PC-9 (cell line): Measurements from ENCODE around the gene GDPD3. TPM values are rescaled to one million over a fixed set of nuclear protein-coding genes. Genes with fewer than 3 reads are reported as not detected.

Experiments used
- BruUV-seq: library from RNA; stranded (reverse); fragments of 400-500 nt; replicated peaks from 2 replicates; lab custom pipeline; 2021; lab: Mats Ljungman, UMichigan
- CTCF ChIA-PET: fragments of 300-600 bp; sonication (Branson Sonifier 250); formaldehyde crosslinking; loops from one replicate; lab custom pipeline; 2022; ENCODE audit warnings: antibody characterized with exemption; lab: Charles Lee
- POLR2A ChIA-PET: fragments of 300-600 bp; sonication (Branson Sonifier 250); formaldehyde crosslinking; loops from one replicate; lab custom pipeline; 2022; ENCODE audit warnings: antibody characterized with exemption; ENCODE audit not compliant: unreplicated experiment; lab: Charles Lee
- DNase-seq, 2 experiments: peaks; one replicate each; pipeline versions ENCODE4 v3.0.0 to v3.0.0-alpha.2; 2015 to 2022; ENCODE audit warnings: mixed read lengths in 1 of 2
- H2AFZ ChIP-seq: fragments of 200-600 bp; sonication (generic); 2 replicates; pipeline ENCODE4 v1.8.1; 2017; ENCODE audit warnings: antibody characterized with exemption
- H3F3A ChIP-seq: fragments of 200-600 bp; sonication (generic); 2 replicates; pipeline ENCODE4 v1.8.1; 2017; ENCODE audit warnings: antibody characterized with exemption, mild to moderate bottlenecking, low read depth; ENCODE audit not compliant: insufficient read depth
- H3K27ac ChIP-seq: fragments of 200-600 bp; sonication (generic); 2 replicates; pipeline ENCODE4 v1.6.1; 2016; ENCODE audit warnings: mixed run types
- H3K27me3 ChIP-seq: fragments of 200-600 bp; sonication (generic); 2 replicates; pipeline ENCODE4 v1.6.1; 2016; ENCODE audit warnings: low read depth, mixed run types; ENCODE audit not compliant: insufficient read depth
- H3K36me3 ChIP-seq: fragments of 200-600 bp; sonication (generic); 2 replicates; pipeline ENCODE4 v1.6.1; 2016; ENCODE audit warnings: low read depth, mixed run types
- H3K4me1 ChIP-seq: fragments of 200-600 bp; sonication (generic); replicated peaks from 2 replicates; pipeline ENCODE4 v1.6.1; 2016; ENCODE audit warnings: mixed run types; ENCODE audit not compliant: insufficient read depth
- H3K4me2 ChIP-seq: fragments of 200-600 bp; sonication (generic); 2 replicates; pipeline ENCODE4 v1.6.1; 2017; ENCODE audit warnings: mixed run types
- H3K4me3 ChIP-seq: fragments of 200-600 bp; sonication (generic); 2 replicates; pipeline ENCODE4 v1.6.1; 2016; ENCODE audit warnings: mixed run types
- H3K79me2 ChIP-seq: fragments of 200-600 bp; sonication (generic); 2 replicates; pipeline ENCODE4 v1.6.1; 2017; ENCODE audit warnings: low read depth, mixed run types
- H3K9me2 ChIP-seq: fragments of 200-600 bp; sonication (generic); 2 replicates; pipeline ENCODE4 v1.8.1; 2017; ENCODE audit warnings: mild to moderate bottlenecking; ENCODE audit not compliant: insufficient read depth
- H3K9me3 ChIP-seq: fragments of 200-600 bp; sonication (generic); 2 replicates; pipeline ENCODE4 v1.8.1; 2016; ENCODE audit warnings: low read depth; ENCODE audit not compliant: insufficient read depth
- H4K20me1 ChIP-seq: fragments of 200-600 bp; sonication (generic); 2 replicates; pipeline ENCODE4 v1.8.1; 2017; ENCODE audit not compliant: insufficient read depth
- CTCF ChIP-seq: fragments of 200-600 bp; sonication (generic); conservative IDR thresholded peaks from 2 replicates; pipeline ENCODE4 v1.6.1; 2017; ENCODE audit warnings: mixed run types, antibody characterized with exemption, mild to moderate bottlenecking, moderate library complexity
- EZH2 ChIP-seq: fragments of 200-600 bp; sonication (generic); IDR thresholded peaks from 2 replicates; pipeline ENCODE4 v1.8.0; 2017; ENCODE audit warnings: antibody characterized with exemption, low read depth
- intact Hi-C: fragments of 100-400 bp; cut with micrococcal nuclease; formaldehyde crosslinking; loops from one replicate; pipeline ENCODE4 v1.10.0; 2022; ENCODE audit not compliant: unreplicated experiment
- total RNA-seq: library from RNA; stranded (reverse); gene quantifications from 2 replicates; pipeline ENCODE4 v1.2.3, GENCODE V29; 2021

The GDPD3 gene
- total RNA-seq, 1 experiment from 2014 or later: 27.5 TPM

- Histone ChIP-seq H3K4me3 (peak overlapping the region; percentile 61), H3K79me2 (0 out of 2 replicates have a peak, but pooled peaks cover 7% of the 10 kb centered on the region), H3K36me3 (no peaks in the 10 kb centered on the region; the same call in 1 of the 2 replicates), H4K20me1 (no peaks in the 10 kb centered on the region), H3K27ac (no peak overlapping the region; the same call in 1 of the 2 replicates), H2AFZ (peak overlapping the region; percentile 77), H3K9me3 (peaks cover 10% of the 10 kb centered on the region), H3K9me2 (no peaks in the 10 kb centered on the region), H3K4me1 (peaks cover 55% of the 10 kb centered on the region), H3K27me3 (no peaks in the 10 kb centered on the region), H3K4me2 (peak overlapping the region; percentile 98), H3F3A (peaks cover 62% of the 10 kb centered on the region)
- TF ChIP-seq EZH2 (no peak), CTCF (peak; percentile 43)
- ChIA-PET CTCF (interaction anchor here (0.6 to 2.2 kb wide), 8 partner anchors 17 to 380 kb away, joined by 3 to 19 read pairs (median 6); no protein-coding TSS in a partner anchor), POLR2A (interaction anchor here (0.5 to 1.0 kb wide), 4 partner anchors 19 to 278 kb away, joined by 3 to 9 read pairs (median 6); partner anchors contain the start of gene TBC1D10B)
- intact Hi-C loops: loop anchor here (5.0 to 10.0 kb wide), 3 partner anchors 265 to 562 kb away; partner anchors contain the start of genes CD2BP2, FBRS and PRR14
- peak; percentile 53 to 68 for DNase-seq
- no TSS peak for BruUV-seq
Observed at GRCh38 chr16:30092373-30093010, 20.8 kb downstream of the GDPD3 start.

GRCh38 chr16:30091474-30092372 is 21.6 kb downstream of the GDPD3 start, which contains the start of gene TBX6:
Gene TBX6 (minus strand): TSS chr16:30091924. CDS start chr16:30091193, 731 bp downstream.
- peaks cover 2% of the 10 kb centered on the region; the same call in 1 of the 2 replicates for H3K9me3 ChIP-seq
- CTCF ChIA-PET: interaction anchor here (0.6 to 2.2 kb wide), 11 partner anchors 17 to 573 kb away, joined by 3 to 19 read pairs (median 8); partner anchors contain the start of gene DCTPP1

More at GRCh38 chr16:30091474-30092372, 21.6 kb downstream of the GDPD3 start, which contains the start of gene TBX6:
- H3K27ac ChIP-seq: peak within 1 kb of the TSS; percentile 87
- POLR2A ChIA-PET: interaction anchor here (0.6 to 1.0 kb wide), 6 partner anchors 20 to 782 kb away, joined by 3 to 9 read pairs (median 4); partner anchors contain the start of gene TBC1D10B
- 0 out of 2 replicates have a peak, but pooled peaks cover 7% of the 10 kb centered on the region for H3K79me2 ChIP-seq
- intact Hi-C loops: loop anchor here (2.0 to 10.0 kb wide), 7 partner anchors 13 to 563 kb away; partner anchors contain the start of genes CD2BP2, FBRS and PRR14
- H2AFZ ChIP-seq: peak within 1 kb of the TSS; percentile 77
- no TSS peak for BruUV-seq
- H4K20me1 ChIP-seq: no peaks in the 10 kb centered on the region
- H3K4me3 ChIP-seq: peak within 1 kb of the TSS; percentile 61
- DNase-seq: peak; percentile 83 to 98
- peak within 1 kb of the TSS; percentile 98 for H3K4me2 ChIP-seq
- TF ChIP-seq EZH2 (no peak), CTCF (peak; percentile 72)
- no peaks in the 10 kb centered on the region for H3K27me3 ChIP-seq
- peaks cover 65% of the 10 kb centered on the region for H3F3A ChIP-seq
- peaks cover 55% of the 10 kb centered on the region for H3K4me1 ChIP-seq
- H3K36me3 ChIP-seq: no peaks in the 10 kb centered on the region; the same call in 1 of the 2 replicates
- H3K9me2 ChIP-seq: no peaks in the 10 kb centered on the region
